ENCODE data around the gene PTPN14. TPM values are rescaled to one million over a fixed set of nuclear protein-coding genes. Genes with fewer than 3 reads are reported as not detected.

Gene PTPN14
- polyA plus RNA-seq, 1 donor from 2014 or later: 0.07 TPM

DNA sequence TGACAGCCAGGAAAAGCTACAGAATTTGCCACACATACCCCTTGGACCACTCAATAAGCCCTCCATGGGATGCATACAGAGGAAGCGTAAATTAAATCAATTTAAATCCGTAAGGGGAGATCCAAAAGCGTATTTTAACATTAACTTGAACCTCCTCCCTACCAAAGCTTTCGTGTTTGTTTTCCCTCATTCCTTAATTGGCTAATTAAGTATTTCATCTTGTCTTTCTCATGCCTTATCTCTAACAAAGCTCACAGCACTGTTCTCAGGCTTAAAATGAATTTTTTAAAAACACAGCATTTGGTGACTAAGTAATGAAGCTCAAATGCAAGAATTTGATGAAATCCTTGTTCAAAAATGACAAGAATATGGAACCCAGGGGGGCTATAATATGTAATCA, 3.1 kb downstream of the PTPN14 start:
- H2AFZ ChIP-seq (ENCODE audit: low read depth, low read length): no peak overlapping the region
- TF ChIP-seq RAD21 (conservative IDR thresholded peaks at IDR 0.05) (no peak), SMC3 (conservative IDR thresholded peaks at IDR 0.05; ENCODE audit: poor library complexity) (no peak)
- H3F3A ChIP-seq (ENCODE audit: insufficient read depth, low read length, poor library complexity, severe bottlenecking): no peaks in the 10 kb centered on the region
- H3K9me3 ChIP-seq (ENCODE audit: low read length): no peaks in the 10 kb centered on the region
- no peak overlapping the region for H3K4me3 ChIP-seq (ENCODE audit: low read length)
- H3K4me2 ChIP-seq (ENCODE audit: low read length): no peak overlapping the region
- H3K27ac ChIP-seq (ENCODE audit: low read length): no peak overlapping the region
- H3K79me2 ChIP-seq (replicated peaks; ENCODE audit: insufficient read depth, low read length): no peaks in the 10 kb centered on the region
- H3K9ac ChIP-seq (ENCODE audit: low read length): no peak overlapping the region
- H4K20me1 ChIP-seq (ENCODE audit: insufficient read depth): no peaks in the 10 kb centered on the region
- no peaks in the 10 kb centered on the region for H3K36me3 ChIP-seq (ENCODE audit: insufficient read depth, low read length)
- no peaks in the 10 kb centered on the region for H3K9me2 ChIP-seq (ENCODE audit: insufficient read depth, low read length)
- H3K27me3 ChIP-seq (ENCODE audit: insufficient read depth, low read depth, low read length): peaks cover 32% of the 10 kb centered on the region

DNA sequence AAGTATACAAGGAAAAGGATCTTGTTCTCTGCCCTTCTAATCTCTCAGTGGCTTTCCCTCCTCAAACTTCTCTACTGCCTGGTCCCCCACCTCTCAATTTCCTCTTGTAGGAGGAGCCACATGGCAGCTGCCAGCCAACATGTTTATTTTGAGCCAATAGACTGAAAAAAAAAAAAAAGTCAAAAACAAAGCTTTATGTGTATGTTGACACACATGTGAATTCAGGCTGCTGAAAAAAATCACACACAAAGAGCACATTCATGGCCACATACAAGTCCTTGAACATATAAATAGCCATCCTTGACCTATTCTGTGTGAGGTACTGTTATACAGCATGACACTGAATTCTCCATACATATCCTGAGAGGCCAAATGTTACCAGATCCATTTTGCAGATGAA, 3.7 kb downstream of the PTPN14 start:
- Histone ChIP-seq H4K20me1 (ENCODE audit: insufficient read depth) (no peaks in the 10 kb centered on the region), H3K36me3 (ENCODE audit: insufficient read depth, low read length) (no peaks in the 10 kb centered on the region), H3K27me3 (ENCODE audit: insufficient read depth, low read depth, low read length) (peaks cover 32% of the 10 kb centered on the region), H3F3A (ENCODE audit: insufficient read depth, low read length, poor library complexity, severe bottlenecking) (no peaks in the 10 kb centered on the region), H3K4me3 (ENCODE audit: low read length) (no peak overlapping the region), H2AFZ (ENCODE audit: low read depth, low read length) (no peak overlapping the region), H3K79me2 (replicated peaks; ENCODE audit: insufficient read depth, low read length) (no peaks in the 10 kb centered on the region), H3K27ac (ENCODE audit: low read length) (no peak overlapping the region), H3K4me2 (ENCODE audit: low read length) (no peak overlapping the region), H3K9me3 (ENCODE audit: low read length) (no peaks in the 10 kb centered on the region), H3K9ac (ENCODE audit: low read length) (no peak overlapping the region), H3K9me2 (ENCODE audit: insufficient read depth, low read length) (no peaks in the 10 kb centered on the region)
- TF ChIP-seq, protein P1, sequence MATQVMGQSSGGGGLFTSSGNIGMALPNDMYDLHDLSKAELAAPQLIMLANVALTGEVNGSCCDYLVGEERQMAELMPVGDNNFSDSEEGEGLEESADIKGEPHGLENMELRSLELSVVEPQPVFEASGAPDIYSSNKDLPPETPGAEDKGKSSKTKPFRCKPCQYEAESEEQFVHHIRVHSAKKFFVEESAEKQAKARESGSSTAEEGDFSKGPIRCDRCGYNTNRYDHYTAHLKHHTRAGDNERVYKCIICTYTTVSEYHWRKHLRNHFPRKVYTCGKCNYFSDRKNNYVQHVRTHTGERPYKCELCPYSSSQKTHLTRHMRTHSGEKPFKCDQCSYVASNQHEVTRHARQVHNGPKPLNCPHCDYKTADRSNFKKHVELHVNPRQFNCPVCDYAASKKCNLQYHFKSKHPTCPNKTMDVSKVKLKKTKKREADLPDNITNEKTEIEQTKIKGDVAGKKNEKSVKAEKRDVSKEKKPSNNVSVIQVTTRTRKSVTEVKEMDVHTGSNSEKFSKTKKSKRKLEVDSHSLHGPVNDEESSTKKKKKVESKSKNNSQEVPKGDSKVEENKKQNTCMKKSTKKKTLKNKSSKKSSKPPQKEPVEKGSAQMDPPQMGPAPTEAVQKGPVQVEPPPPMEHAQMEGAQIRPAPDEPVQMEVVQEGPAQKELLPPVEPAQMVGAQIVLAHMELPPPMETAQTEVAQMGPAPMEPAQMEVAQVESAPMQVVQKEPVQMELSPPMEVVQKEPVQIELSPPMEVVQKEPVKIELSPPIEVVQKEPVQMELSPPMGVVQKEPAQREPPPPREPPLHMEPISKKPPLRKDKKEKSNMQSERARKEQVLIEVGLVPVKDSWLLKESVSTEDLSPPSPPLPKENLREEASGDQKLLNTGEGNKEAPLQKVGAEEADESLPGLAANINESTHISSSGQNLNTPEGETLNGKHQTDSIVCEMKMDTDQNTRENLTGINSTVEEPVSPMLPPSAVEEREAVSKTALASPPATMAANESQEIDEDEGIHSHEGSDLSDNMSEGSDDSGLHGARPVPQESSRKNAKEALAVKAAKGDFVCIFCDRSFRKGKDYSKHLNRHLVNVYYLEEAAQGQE (IDR thresholded peaks at IDR 0.05; ENCODE audit: borderline replicate concordance): no peak
- TF ChIP-seq RAD21 (conservative IDR thresholded peaks at IDR 0.05): no peak
- TF ChIP-seq EP300 (conservative IDR thresholded peaks at IDR 0.05; ENCODE audit: poor library complexity, severe bottlenecking): no peak
- TF ChIP-seq MXI1 (conservative IDR thresholded peaks at IDR 0.05; ENCODE audit: poor library complexity, severe bottlenecking): no peak
- TF ChIP-seq TAF1 (IDR thresholded peaks at IDR 0.05; ENCODE audit: low read depth): no peak
- TF ChIP-seq EZH2 (IDR thresholded peaks at IDR 0.05; ENCODE audit: borderline replicate concordance, insufficient read depth, low read length, poor library complexity, severe bottlenecking): no peak
- TF ChIP-seq, protein P2, sequence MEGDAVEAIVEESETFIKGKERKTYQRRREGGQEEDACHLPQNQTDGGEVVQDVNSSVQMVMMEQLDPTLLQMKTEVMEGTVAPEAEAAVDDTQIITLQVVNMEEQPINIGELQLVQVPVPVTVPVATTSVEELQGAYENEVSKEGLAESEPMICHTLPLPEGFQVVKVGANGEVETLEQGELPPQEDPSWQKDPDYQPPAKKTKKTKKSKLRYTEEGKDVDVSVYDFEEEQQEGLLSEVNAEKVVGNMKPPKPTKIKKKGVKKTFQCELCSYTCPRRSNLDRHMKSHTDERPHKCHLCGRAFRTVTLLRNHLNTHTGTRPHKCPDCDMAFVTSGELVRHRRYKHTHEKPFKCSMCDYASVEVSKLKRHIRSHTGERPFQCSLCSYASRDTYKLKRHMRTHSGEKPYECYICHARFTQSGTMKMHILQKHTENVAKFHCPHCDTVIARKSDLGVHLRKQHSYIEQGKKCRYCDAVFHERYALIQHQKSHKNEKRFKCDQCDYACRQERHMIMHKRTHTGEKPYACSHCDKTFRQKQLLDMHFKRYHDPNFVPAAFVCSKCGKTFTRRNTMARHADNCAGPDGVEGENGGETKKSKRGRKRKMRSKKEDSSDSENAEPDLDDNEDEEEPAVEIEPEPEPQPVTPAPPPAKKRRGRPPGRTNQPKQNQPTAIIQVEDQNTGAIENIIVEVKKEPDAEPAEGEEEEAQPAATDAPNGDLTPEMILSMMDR (IDR thresholded peaks at IDR 0.05; ENCODE audit: poor library complexity, severe bottlenecking): no peak
- no peak for TF ChIP-seq SMC3 (conservative IDR thresholded peaks at IDR 0.05; ENCODE audit: poor library complexity)
- no peak for TF ChIP-seq POLR2AphosphoS5 (IDR thresholded peaks at IDR 0.05)

Measured in neural cell (in vitro differentiated cells).